Eye (tissue), 1 donor: ENCODE data around the gene MYO1E.
"Not testable (repeated sequence)": the region's sequence is repeated elsewhere in the genome, so short reads cannot be mapped to it uniquely, and the experiment has no call there.

ENCODE experiments used
- DNase-seq: peaks from one replicate; pipeline ENCODE4 v3.0.0-alpha.2; 2015

MYO1E gene

GRCh38 chr15:59185725-59186124, 186.9 kb downstream of the MYO1E start:
- no peak for DNase-seq

GRCh38 chr15:59180945-59181600, 191.6 kb downstream of the MYO1E start:
- no peak for DNase-seq

- no peak for DNase-seq
These were observed 193.0 kb downstream of the MYO1E start for GRCh38 chr15:59179717-59180116.

- no peak for DNase-seq
These were observed 194.4 kb downstream of the MYO1E start for GRCh38 chr15:59178151-59178695.

- no peak for DNase-seq
These were observed 195.4 kb downstream of the MYO1E start for GRCh38 chr15:59177317-59177660.

GRCh38 chr15:59176653-59177316, 195.9 kb downstream of the MYO1E start:
- no peak for DNase-seq

GRCh38 chr15:59174835-59175831, 197.5 kb downstream of the MYO1E start:
- DNase-seq = peak; percentile 76

- DNase-seq = no peak
These were observed 198.4 kb downstream of the MYO1E start for GRCh38 chr15:59174151-59174834.

- DNase-seq = no peak
These were observed 199.5 kb downstream of the MYO1E start for GRCh38 chr15:59173194-59173593.

- DNase-seq = no peak
These were observed 200.3 kb downstream of the MYO1E start for GRCh38 chr15:59172289-59172901.

GRCh38 chr15:59171067-59171397, 201.6 kb downstream of the MYO1E start:
- no peak for DNase-seq

GRCh38 chr15:59170295-59171066, 202.2 kb downstream of the MYO1E start:
- peak; percentile 46 for DNase-seq

GRCh38 chr15:59169251-59169708, 203.4 kb downstream of the MYO1E start:
- no peak for DNase-seq

GRCh38 chr15:59168536-59168935, 204.1 kb downstream of the MYO1E start:
- DNase-seq = no peak

GRCh38 chr15:59166601-59167265, 205.9 kb downstream of the MYO1E start:
- DNase-seq = no peak

GRCh38 chr15:59166166-59166565, 206.5 kb downstream of the MYO1E start:
- no peak for DNase-seq

- DNase-seq = no peak
These were observed 206.9 kb downstream of the MYO1E start for GRCh38 chr15:59165726-59166125.

- not testable (repeated sequence) for DNase-seq
These were observed 210.6 kb downstream of the MYO1E start for GRCh38 chr15:59162080-59162479.

GRCh38 chr15:59160880-59161593, 211.6 kb downstream of the MYO1E start:
- peak; percentile 39 for DNase-seq

- no peak for DNase-seq
These were observed 213.5 kb downstream of the MYO1E start for GRCh38 chr15:59159210-59159609.
